ENCODE results near the gene CNIH2. TPM values are rescaled to one million over a fixed set of nuclear protein-coding genes. Genes with fewer than 3 reads are reported as not detected.

The CNIH2 gene
- total RNA-seq, 1 experiment from 2014 or later: 12.9 TPM

DNA sequence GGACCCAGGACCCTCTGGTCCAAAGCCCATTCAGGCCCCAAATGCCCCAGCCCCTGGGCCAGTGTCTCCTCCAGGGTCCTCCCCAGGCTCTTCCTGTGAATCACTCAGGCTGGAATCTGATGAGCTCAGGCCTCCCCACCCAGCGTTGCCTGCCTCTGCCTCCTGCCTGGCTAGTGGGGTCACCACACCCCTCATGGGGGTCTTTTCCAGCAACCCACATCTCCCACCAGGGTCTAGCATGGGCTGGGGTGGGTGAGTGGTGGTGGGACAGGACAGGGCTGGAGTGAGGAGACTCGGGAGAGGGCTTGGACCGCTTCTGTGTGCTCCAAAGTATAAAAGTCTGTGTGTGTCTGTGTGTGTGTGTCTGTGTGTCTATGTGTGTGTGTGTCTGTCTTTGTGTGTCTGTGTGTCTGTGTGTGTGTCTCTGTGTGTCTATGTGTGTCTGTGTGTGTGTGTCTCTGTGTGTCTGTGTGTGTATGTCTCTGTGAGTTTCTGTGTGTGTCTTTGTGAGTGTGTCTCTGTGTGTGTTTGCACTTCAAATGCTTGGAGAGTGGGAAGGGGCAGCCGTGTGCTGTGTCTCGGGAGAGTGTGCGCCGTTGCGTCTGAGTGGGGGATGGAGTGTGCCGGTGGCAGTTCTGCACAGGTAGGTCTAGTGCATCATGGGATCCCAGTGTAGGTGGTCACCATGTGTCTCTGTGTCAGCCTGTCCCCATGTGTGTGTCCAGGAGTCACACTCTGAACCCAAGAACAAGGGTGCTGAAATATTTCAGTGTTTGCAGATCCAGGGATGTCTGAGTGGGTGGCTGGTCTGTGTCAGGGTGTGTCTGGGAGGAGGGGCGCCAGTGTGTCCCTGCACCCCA lies 49.4 kb downstream of the CNIH2 start (continued):
- TF ChIP-seq, protein P1, sequence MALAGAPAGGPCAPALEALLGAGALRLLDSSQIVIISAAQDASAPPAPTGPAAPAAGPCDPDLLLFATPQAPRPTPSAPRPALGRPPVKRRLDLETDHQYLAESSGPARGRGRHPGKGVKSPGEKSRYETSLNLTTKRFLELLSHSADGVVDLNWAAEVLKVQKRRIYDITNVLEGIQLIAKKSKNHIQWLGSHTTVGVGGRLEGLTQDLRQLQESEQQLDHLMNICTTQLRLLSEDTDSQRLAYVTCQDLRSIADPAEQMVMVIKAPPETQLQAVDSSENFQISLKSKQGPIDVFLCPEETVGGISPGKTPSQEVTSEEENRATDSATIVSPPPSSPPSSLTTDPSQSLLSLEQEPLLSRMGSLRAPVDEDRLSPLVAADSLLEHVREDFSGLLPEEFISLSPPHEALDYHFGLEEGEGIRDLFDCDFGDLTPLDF (CRISPR knock-in tag; IDR thresholded peaks at IDR 0.05): no peak
- TF ChIP-seq FOXK1 (CRISPR knock-in tag; IDR thresholded peaks at IDR 0.05) (no peak), CREB1 (CRISPR knock-in tag; IDR thresholded peaks at IDR 0.05) (no peak)

DNA sequence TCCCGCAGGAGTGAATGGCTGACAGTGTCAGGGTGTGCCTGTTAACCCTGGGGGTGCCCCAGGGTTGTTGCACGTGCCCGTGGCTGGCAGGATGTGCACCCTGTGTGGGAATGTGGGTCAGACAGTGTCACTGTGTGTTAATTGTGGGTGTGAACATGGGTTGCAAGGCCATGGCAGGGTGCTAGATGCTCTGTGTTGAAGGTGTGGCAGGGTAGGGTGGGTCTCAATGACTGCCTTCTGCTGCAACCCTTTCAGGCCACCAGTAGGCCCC lies 50.0 kb downstream of the CNIH2 start:
- Mint-ChIP-seq H3K27me3 (ENCODE audit: low read depth) (peaks cover 11% of the 10 kb centered on the region), H3K36me3 (no peaks in the 10 kb centered on the region), H3K4me1 (peaks cover 15% of the 10 kb centered on the region), H3K4me3 (no peak overlapping the region), H3K27ac (no peak overlapping the region), H3K9me3 (0 out of 2 replicates have a peak, but pooled peaks cover 6% of the 10 kb centered on the region)
- no peak for DNase-seq (ENCODE audit: low spot score)
- CTCF ChIA-PET: no interaction called here
- TF ChIP-seq TCF7 (CRISPR knock-in tag; IDR thresholded peaks at IDR 0.05; ENCODE audit: low read depth): no peak
- TF ChIP-seq, protein P2, sequence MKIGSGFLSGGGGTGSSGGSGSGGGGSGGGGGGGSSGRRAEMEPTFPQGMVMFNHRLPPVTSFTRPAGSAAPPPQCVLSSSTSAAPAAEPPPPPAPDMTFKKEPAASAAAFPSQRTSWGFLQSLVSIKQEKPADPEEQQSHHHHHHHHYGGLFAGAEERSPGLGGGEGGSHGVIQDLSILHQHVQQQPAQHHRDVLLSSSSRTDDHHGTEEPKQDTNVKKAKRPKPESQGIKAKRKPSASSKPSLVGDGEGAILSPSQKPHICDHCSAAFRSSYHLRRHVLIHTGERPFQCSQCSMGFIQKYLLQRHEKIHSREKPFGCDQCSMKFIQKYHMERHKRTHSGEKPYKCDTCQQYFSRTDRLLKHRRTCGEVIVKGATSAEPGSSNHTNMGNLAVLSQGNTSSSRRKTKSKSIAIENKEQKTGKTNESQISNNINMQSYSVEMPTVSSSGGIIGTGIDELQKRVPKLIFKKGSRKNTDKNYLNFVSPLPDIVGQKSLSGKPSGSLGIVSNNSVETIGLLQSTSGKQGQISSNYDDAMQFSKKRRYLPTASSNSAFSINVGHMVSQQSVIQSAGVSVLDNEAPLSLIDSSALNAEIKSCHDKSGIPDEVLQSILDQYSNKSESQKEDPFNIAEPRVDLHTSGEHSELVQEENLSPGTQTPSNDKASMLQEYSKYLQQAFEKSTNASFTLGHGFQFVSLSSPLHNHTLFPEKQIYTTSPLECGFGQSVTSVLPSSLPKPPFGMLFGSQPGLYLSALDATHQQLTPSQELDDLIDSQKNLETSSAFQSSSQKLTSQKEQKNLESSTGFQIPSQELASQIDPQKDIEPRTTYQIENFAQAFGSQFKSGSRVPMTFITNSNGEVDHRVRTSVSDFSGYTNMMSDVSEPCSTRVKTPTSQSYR (CRISPR knock-in tag; IDR thresholded peaks at IDR 0.05): no peak
- peak; percentile 41; the same call in 1 of the 2 replicates for TF ChIP-seq ZBTB21 (CRISPR knock-in tag; IDR thresholded peaks at IDR 0.05; ENCODE audit: borderline replicate concordance)
- TF ChIP-seq, protein P3, sequence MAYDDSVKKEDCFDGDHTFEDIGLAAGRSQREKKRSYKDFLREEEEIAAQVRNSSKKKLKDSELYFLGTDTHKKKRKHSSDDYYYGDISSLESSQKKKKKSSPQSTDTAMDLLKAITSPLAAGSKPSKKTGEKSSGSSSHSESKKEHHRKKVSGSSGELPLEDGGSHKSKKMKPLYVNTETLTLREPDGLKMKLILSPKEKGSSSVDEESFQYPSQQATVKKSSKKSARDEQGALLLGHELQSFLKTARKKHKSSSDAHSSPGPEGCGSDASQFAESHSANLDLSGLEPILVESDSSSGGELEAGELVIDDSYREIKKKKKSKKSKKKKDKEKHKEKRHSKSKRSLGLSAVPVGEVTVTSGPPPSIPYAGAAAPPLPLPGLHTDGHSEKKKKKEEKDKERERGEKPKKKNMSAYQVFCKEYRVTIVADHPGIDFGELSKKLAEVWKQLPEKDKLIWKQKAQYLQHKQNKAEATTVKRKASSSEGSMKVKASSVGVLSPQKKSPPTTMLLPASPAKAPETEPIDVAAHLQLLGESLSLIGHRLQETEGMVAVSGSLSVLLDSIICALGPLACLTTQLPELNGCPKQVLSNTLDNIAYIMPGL (CRISPR knock-in tag; IDR thresholded peaks at IDR 0.05): no peak
- TF ChIP-seq, protein P4, sequence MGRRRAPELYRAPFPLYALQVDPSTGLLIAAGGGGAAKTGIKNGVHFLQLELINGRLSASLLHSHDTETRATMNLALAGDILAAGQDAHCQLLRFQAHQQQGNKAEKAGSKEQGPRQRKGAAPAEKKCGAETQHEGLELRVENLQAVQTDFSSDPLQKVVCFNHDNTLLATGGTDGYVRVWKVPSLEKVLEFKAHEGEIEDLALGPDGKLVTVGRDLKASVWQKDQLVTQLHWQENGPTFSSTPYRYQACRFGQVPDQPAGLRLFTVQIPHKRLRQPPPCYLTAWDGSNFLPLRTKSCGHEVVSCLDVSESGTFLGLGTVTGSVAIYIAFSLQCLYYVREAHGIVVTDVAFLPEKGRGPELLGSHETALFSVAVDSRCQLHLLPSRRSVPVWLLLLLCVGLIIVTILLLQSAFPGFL (CRISPR knock-in tag; IDR thresholded peaks at IDR 0.05; ENCODE audit: borderline replicate concordance): no peak
- TF ChIP-seq, protein P5, sequence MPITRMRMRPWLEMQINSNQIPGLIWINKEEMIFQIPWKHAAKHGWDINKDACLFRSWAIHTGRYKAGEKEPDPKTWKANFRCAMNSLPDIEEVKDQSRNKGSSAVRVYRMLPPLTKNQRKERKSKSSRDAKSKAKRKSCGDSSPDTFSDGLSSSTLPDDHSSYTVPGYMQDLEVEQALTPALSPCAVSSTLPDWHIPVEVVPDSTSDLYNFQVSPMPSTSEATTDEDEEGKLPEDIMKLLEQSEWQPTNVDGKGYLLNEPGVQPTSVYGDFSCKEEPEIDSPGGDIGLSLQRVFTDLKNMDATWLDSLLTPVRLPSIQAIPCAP (CRISPR knock-in tag; IDR thresholded peaks at IDR 0.05): 0 out of 2 replicates have a peak, but pooled peaks have one; percentile 57
- TF ChIP-seq, protein P6, sequence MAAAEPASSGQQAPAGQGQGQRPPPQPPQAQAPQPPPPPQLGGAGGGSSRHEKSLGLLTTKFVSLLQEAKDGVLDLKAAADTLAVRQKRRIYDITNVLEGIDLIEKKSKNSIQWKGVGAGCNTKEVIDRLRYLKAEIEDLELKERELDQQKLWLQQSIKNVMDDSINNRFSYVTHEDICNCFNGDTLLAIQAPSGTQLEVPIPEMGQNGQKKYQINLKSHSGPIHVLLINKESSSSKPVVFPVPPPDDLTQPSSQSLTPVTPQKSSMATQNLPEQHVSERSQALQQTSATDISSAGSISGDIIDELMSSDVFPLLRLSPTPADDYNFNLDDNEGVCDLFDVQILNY (CRISPR knock-in tag; IDR thresholded peaks at IDR 0.05): no peak
- POLR2A ChIA-PET: no interaction called here
- ATAC-seq: peak; percentile 6

DNA sequence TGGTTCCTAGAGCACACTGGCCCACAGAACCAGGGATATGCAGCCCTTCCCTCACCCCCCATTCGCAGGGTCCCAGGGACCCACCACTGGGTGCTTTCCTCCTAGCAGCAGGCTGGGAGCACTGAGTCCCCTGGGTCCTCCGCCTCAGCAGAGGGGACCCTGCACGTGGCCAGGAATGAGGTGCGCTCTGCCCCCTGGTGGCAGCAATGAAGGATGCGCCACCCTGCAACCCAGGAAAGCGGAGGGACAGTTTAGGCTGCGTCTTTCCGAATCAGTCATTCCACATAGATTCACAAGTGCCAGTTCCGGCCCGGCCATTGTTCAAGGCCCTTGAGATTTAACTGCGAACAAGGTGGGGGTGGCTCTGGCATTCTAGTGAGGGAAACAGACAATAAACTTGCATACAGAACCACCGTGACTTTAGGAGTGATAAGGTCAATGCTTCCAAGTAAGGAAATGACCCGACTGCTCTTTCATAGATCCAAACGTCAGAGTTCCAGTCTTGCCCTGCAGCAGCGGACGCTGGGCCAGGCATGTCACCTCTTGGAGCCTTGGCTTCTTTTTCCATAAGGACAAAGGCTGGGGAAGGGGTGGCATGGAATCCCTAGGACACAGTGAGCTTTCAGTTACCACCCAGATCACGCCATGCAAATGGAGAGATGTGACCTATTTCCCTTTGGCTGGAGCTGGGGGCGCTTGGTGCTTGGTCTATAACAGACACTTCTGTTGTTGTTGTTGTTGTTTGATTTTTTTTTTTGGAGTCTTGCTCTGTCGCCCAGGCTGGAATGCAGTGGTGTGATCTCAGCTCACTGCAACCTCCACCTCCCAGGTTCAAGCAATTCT lies 50.5 kb downstream of the CNIH2 start:
- Mint-ChIP-seq H3K27me3 (ENCODE audit: low read depth) (peaks cover 11% of the 10 kb centered on the region), H3K36me3 (no peaks in the 10 kb centered on the region), H3K4me3 (peak overlapping the region; percentile 50), H3K9me3 (0 out of 2 replicates have a peak, but pooled peaks cover 2% of the 10 kb centered on the region), H3K4me1 (peaks cover 15% of the 10 kb centered on the region), H3K27ac (no peak overlapping the region)
- ChIA-PET POLR2A (interaction anchor here (0.9 to 1.1 kb wide), 2 partner anchors 16 to 46 kb away, joined by 3 to 7 read pairs; no protein-coding TSS in a partner anchor), CTCF (interaction anchor here (0.9 to 8.7 kb wide), 11 partner anchors 10 to 163 kb away, joined by 3 to 319 read pairs (median 5); partner anchors contain the start of genes CD248 and YIF1A)
- ATAC-seq (peak; percentile 83), DNase-seq (ENCODE audit: low spot score) (peak; percentile 85)
- TF ChIP-seq FOXK1 (CRISPR knock-in tag; IDR thresholded peaks at IDR 0.05) (no peak), ZNF232 (CRISPR knock-in tag; IDR thresholded peaks at IDR 0.05) (0 out of 2 replicates have a peak, but pooled peaks have one; percentile 53), JUN (CRISPR knock-in tag; IDR thresholded peaks at IDR 0.05) (no peak), ZNF396 (CRISPR knock-in tag; IDR thresholded peaks at IDR 0.05; ENCODE audit: borderline replicate concordance) (no peak), ETV6 (CRISPR knock-in tag; IDR thresholded peaks at IDR 0.05) (peak; percentile 75), HMGA2 (CRISPR knock-in tag; IDR thresholded peaks at IDR 0.05) (no peak), NFE2L1 (CRISPR knock-in tag; IDR thresholded peaks at IDR 0.05) (peak; percentile 8; the same call in 1 of the 2 replicates), KAT7 (CRISPR knock-in tag; IDR thresholded peaks at IDR 0.05; ENCODE audit: borderline replicate concordance) (no peak)
- TF ChIP-seq, protein P7, sequence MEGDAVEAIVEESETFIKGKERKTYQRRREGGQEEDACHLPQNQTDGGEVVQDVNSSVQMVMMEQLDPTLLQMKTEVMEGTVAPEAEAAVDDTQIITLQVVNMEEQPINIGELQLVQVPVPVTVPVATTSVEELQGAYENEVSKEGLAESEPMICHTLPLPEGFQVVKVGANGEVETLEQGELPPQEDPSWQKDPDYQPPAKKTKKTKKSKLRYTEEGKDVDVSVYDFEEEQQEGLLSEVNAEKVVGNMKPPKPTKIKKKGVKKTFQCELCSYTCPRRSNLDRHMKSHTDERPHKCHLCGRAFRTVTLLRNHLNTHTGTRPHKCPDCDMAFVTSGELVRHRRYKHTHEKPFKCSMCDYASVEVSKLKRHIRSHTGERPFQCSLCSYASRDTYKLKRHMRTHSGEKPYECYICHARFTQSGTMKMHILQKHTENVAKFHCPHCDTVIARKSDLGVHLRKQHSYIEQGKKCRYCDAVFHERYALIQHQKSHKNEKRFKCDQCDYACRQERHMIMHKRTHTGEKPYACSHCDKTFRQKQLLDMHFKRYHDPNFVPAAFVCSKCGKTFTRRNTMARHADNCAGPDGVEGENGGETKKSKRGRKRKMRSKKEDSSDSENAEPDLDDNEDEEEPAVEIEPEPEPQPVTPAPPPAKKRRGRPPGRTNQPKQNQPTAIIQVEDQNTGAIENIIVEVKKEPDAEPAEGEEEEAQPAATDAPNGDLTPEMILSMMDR (IDR thresholded peaks at IDR 0.05): peak; percentile 98

Data from WTC11 (cell line).